GM18517 (cell line): Measurements from ENCODE around the gene CTF1.

Source experiments
- ATAC-seq: cut with Tn5 transposase; IDR thresholded peaks from one replicate; pipeline ENCODE4 v1.9.1; 2021; ENCODE audit warnings: mild to moderate bottlenecking, moderate library complexity; ENCODE audit not compliant: unreplicated experiment

Gene CTF1

GRCh38 chr16:30953111-30953510 is 56.7 kb downstream of the CTF1 start:
- ATAC-seq: no peak
